Stimulated activated CD8-positive, alpha-beta memory T cell treated with anti-CD3 and anti-CD28 coated beads, Interleukin-7, amount 100 ng/mL, for 48 hours (primary cell): ENCODE measurements around the gene ZDHHC11B.
"Not testable (repeated sequence)": the region's sequence is repeated elsewhere in the genome, so short reads cannot be mapped to it uniquely, and the experiment has no call there.

Experiments used
- DNase-seq, 2 donors: peaks; one replicate each; pipeline ENCODE4 v3.0.0-alpha.2; 2020; ENCODE audit warnings: low read depth in 1 of 2; ENCODE audit errors: extremely low read depth in 1 of 2

Gene ZDHHC11B

GRCh38 chr5:785181-785705 lies 714 bp upstream of the ZDHHC11B start:
- DNase-seq = not testable (repeated sequence)

DNA sequence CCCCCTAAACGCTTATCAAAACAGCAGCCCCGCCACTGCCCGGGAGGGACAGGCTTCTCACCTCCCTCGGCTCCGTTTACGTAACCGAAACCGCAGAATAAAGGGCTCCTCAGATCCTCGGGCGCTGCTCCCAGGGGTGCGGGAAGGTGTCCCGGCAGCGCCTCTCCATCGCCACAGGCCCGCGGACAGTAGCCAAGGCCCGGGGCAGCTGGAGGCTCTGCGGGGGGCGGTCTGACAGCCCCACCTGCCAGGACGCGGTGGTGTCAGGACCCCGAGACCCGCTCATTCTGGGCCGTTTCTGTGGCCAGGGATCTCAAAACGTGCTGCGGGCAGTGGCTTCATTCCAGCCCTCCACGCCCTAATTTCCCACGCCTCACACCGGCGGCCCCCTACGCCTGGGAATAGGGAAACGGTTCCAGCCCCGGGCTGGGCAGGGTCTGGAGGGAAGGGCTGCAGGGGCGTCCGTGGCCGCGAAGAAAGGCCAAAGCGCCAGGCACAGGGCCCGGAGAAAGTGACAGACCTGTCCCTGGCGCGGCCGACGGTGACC lies 575 bp downstream of the ZDHHC11B start:
- not testable (repeated sequence) for DNase-seq

DNA sequence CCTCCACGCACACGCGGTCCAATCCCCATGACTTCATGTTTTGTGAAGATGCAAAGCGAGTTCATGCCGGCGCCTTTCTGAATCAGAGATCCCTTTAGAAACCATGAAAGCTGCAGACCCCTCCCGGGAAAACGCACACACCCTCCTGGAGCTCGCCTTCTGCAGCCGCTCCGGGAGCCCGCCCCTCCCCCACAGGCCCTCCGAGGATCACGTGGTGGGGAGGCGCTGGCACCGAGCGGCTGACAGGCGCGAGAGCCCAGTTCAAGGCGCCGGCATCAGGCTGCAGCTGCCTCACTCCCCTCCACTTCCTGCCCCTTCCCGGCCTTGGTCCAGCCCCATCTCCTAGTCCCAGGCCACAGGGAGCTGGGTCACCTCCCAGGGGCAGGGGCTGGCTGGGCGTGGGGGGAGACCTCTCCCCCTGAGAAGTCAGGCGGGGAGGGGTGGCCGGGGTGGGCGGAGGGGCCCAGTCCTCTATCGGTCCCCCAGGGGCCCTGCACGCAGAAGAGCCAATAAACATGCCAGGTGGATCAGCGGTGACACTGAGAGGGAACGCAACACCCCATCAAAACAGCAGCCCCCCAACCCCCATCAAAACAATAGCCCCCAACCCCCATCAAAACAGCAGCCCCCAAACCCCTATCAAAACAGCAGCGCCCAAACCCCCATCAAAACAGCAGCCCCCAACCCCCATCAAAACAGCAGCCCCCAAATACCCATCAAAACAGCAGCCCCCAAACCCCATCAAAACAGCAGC lies 1.3 kb downstream of the ZDHHC11B start:
- DNase-seq = not testable (repeated sequence)

GRCh38 chr5:782356-782755 lies 2.2 kb downstream of the ZDHHC11B start:
- DNase-seq = not testable (repeated sequence)

DNA sequence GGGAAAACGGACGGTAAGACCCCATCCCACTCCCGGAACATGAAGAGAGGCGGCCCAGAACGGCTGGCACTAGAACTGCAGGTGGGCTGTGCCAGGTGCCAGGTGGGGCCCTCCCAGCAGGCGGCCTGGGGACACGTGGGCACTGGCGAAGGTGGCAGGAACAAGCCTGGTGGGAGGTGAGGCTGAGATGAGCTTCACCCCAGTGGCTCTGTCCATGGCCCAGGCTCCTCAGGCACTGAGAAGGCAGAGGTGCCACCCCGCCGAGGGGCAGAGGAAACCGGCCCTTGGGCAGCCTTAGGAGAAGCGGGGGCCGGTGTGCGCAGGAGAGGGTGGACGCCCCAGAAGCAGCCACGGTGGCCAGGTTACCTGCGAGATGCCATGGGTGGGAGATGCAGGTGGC lies 4.0 kb downstream of the ZDHHC11B start:
- DNase-seq = not testable (repeated sequence)

- DNase-seq = not testable (repeated sequence)
Observed at GRCh38 chr5:778967-779366, 5.6 kb downstream of the ZDHHC11B start.

GRCh38 chr5:778421-778820 lies 6.1 kb downstream of the ZDHHC11B start:
- DNase-seq = not testable (repeated sequence)

GRCh38 chr5:777756-778161 lies 6.8 kb downstream of the ZDHHC11B start:
- no peak for DNase-seq

DNA sequence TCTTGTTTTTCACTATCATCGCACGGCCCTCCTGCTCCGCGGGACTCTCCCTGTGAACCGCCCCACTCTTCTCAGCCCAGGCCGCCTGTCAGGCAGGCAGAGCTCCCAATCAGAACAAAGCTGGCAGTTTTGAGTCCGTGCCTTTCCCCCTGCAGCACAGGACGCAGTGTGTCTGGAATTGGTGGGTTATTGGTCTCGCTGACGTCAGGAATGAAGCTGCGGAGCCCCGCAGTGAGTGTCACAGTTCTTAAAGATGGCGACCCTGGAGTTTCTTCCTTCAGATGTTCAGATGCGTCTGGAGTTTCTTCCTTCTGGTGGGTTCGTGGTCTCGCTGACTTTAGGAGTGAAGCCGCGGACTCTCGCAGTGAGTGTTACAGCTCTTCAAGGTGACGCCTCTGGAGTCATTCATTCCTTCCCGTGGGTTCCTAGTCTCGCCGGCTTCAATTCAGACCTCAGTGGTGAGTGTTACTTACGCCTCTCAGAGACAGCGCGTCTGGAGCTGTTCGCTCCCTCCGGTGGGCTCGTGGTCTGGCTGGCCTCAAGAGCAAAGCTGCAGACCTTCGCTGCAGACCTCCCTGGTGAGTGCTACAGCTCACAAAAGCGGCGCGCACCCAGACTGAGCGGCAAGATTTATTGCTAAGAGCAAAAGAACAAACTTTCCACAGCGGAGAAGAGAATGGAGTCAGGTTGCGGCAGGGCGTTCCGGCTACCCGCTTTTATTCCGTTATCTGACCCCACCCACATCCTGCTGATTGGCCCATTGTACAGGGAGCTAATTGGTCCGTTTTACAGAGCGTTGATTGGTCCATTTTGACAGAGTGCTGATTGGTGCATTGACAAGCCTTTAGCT lies 7.4 kb downstream of the ZDHHC11B start:
- DNase-seq = no peak

DNA sequence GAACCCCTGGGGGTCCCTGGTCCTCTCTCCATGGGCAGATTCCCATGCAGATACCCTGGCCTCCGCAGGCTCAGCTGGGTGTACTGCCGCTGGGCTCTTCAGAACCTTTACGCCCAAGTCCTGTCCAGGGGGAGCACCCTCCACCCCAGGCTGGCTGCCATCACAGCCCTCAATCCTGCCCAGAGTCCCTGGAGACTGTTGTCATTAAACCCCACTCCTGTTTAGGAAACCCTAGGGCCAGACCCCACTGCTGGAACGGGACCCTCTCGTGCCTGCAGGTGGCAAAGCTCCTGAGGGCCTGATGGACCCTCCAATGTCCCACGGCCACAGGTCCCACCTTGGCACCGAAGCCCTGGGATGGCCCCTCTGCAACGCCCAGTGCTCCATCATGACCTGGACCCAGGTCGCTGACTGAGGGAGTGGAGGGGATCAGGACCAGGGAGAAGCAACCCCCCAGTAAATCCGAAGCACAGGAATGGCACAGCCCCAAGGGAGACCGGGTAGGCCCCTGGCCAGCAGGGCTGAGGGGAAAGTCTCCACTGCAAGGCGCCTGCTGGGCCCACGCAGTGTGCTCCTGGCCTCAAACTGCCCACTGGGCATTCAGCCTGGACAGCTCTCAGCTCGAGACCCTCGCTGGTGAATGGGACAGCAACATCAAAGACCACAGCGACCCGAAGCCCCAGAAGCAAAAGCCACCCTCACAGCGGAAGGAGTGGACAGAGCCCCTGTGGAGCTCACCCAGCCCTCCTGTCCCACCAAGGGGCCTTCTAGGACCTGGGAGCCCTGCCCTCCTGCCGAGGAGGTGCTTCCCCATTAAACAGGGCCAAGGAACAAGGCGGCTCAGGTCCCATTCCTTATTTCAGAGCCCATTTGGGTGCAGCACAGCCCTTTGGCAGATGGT lies 8.3 kb downstream of the ZDHHC11B start:
- DNase-seq = no peak

DNA sequence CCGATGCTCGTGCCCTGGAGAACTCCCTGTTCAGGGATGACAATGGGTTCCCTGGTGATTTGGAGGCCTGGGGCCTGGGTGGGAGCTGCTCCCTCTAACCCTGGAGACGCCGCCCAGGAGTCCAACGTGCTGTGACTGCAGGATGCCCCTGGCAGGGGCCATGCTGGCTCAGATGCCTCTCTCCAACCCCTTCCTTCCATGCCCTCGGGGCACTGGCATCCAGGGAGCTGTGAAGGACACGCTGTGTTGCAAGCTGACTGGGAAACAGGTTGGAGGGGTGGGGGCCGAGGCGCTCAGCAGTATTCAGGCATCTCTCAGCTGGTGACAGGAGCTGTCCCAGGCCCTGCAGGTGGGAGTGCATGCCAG lies 9.0 kb downstream of the ZDHHC11B start:
- DNase-seq = not testable (repeated sequence)

DNA sequence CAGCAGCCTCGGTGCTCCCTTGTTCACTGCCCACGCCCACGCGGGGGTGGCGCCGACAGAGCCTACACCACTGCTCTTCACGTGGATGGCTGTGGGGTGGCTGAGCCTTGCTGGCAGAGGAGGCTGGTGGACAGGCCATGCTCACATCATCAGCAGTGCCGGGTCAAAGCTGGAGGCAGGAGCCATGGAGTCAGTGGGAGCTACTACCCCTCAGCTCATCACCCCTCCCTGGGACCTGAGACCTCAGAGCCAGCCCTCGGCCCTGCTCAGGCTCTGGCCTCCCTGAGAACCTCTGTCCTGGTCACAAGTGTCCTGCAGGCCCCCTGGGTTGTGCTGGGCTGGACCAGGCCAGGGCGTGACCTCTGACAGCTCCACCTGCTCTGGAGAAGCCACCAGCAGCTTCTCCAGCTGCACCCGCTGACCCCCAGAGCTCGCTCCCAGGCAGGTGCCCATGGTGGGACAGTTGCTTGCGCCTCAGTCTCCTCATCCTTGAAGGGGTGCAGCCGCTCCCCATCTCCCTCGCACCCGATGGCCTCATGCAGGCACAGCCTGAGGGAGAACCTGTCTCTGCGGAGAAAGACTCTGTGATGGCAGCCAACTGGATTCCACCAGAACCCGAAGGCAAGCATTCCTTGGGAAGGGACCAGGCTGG lies 9.5 kb downstream of the ZDHHC11B start:
- DNase-seq = not testable (repeated sequence)

- not testable (repeated sequence) for DNase-seq
Observed at GRCh38 chr5:774304-774703, 10.2 kb downstream of the ZDHHC11B start.

- DNase-seq = no peak
Observed at GRCh38 chr5:773517-774264, 10.8 kb downstream of the ZDHHC11B start.

GRCh38 chr5:772931-773330 lies 11.6 kb downstream of the ZDHHC11B start:
- DNase-seq = not testable (repeated sequence)

- DNase-seq = not testable (repeated sequence)
Observed at GRCh38 chr5:772547-772890, 12.0 kb downstream of the ZDHHC11B start.

GRCh38 chr5:771841-772546 lies 12.5 kb downstream of the ZDHHC11B start:
- DNase-seq = not testable (repeated sequence)

DNA sequence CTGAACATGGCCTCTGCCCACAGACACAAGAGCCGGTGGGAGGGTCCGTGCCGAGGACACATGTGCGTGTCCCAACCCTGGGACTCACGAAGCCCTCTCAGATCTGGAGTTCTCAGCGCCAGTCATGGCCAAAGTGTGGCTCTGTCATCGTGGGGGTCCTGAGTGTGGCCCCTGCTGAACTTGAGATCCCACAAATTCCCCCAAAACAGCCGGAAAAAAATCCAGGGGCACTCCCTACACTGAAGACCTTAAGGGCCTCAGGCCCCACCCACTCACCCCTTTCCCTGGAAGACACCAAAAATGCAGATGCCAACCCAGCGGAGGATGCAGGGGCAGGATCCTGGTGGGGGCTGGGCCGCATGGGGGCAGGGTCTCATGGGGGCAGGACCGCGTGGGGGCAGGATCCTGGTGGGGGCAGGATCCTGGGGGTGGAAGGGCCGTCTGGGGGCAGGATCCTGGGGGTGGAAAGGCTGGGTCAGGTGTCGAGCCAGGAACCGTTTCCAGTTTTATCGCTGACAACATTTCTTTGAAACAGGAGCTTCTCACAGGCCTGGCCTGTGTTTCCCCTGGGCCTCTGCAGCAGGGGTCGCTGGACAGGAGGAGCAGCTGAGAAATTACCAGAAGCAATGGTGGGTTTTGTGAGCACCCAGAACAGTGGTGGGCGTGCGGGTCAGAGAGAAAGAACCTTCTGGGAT lies 13.3 kb downstream of the ZDHHC11B start:
- DNase-seq = not testable (repeated sequence)
